Heart right ventricle (tissue), 16 donors: ENCODE data around the gene ADGRA1. TPM values are rescaled to one million over a fixed set of nuclear protein-coding genes. Genes with fewer than 3 reads are reported as not detected.

Experiments used
- ATAC-seq, 8 donors: fragments of 200-7000 bp; cut with Tn5 transposase; one replicate each; pipeline ENCODE4 v1.9.1; 2020; ENCODE audit warnings: mild to moderate bottlenecking in 8 of 8, moderate library complexity in 8 of 8, moderate number of reproducible peaks in 1 of 8
- DNase-seq, 2 donors: peaks; one replicate each; pipeline ENCODE4 v3.0.0-alpha.2; 2020
- H3K27ac ChIP-seq, 10 donors: fragments of 200-600 bp; sonication (generic) in 2 of 10; one replicate each; pipeline versions ENCODE4 v1.5.0 to v1.8.0; 2020 to 2022; ENCODE audit warnings: mild to moderate bottlenecking in 3 of 10
- H3K27me3 ChIP-seq, 7 donors: fragments of 200-600 bp; one replicate each; pipeline ENCODE4 v1.8.0; 2021 to 2022; ENCODE audit warnings: mild to moderate bottlenecking in 2 of 7
- H3K36me3 ChIP-seq, 9 donors: fragments of 200-600 bp; sonication (generic) in 1 of 9; one replicate each; pipeline versions ENCODE4 v1.5.0 to v1.8.0; 2020 to 2022; ENCODE audit warnings: mild to moderate bottlenecking in 2 of 9
- H3K4me1 ChIP-seq, 9 donors: fragments of 200-600 bp; sonication (generic) in 1 of 9; one replicate each; pipeline versions ENCODE4 v1.5.0 to v1.8.0; 2020 to 2022; ENCODE audit warnings: mild to moderate bottlenecking in 4 of 9
- H3K4me3 ChIP-seq, 10 donors: fragments of 200-600 bp; sonication (generic) in 2 of 10; one replicate each; pipeline versions ENCODE4 v1.5.0 to v1.8.0; 2020 to 2022; ENCODE audit warnings: mild to moderate bottlenecking in 7 of 10, moderate library complexity in 2 of 10
- H3K9me3 ChIP-seq, 11 donors: fragments of 200-600 bp in 10 of 11; sonication (generic) in 2 of 11; one replicate each; pipeline versions ENCODE4 v1.5.0 to v1.8.0; 2013 to 2022; ENCODE audit warnings: mild to moderate bottlenecking in 2 of 11, control low read depth in 1 of 11, moderate library complexity in 1 of 11
- CTCF ChIP-seq, 9 donors: fragments of 200-600 bp; sonication (generic) in 2 of 9; IDR thresholded peaks; one replicate each; pipeline versions ENCODE4 v1.5.0 to v1.8.0; 2021 to 2022; ENCODE audit warnings: antibody characterized with exemption in 9 of 9, mild to moderate bottlenecking in 5 of 9, moderate library complexity in 1 of 9
- WGBS, 2 donors: extraction: QIAGEN DNeasy Blood & Tissue Kit; methylation state at CpG; one replicate each; pipeline ENCODE4 v1.1.7; 2013; ENCODE audit warnings: inconsistent platforms in 1 of 2; 5-methylcytosine and 5-hydroxymethylcytosine counted together
- intact Hi-C, 10 donors: fragments of 100-400 bp; cut with DNase I; formaldehyde crosslinking; loops; one replicate each; pipeline versions ENCODE4 v1.11.1 to v1.14.2; 2022
- polyA plus RNA-seq, 2 donors: library from polyadenylated mRNA; stranded (reverse); fragments of 200-250 nt; gene quantifications; one replicate each; pipeline ENCODE4 v1.2.3, GENCODE V29; 2013
- total RNA-seq, 10 donors: library from RNA; stranded (reverse); fragmentation: NEBNext Ultra II Directional in 3 of 10; extraction: Animal tissue kit (Norgen Biotek cat#: 25700) in 3 of 10; gene quantifications; one replicate each; pipeline versions ENCODE4 v1.2.1 to v1.2.4, GENCODE V29; 2021 to 2023
- donor health status: Arrhythmogenic right ventricular cardiomyopathy.
- donor health status: ischemic (EF 13 %, LVEDD 7.1; RV severe dilation, severe dysfunction).
- donor health status: healthy with polysubstance abuse.
- donor health status: DM: no; HTN: yes; CAD: no.
- donor health status: DM: no; HTN: no; CAD: no.
- donor health status: ischemic (EF 25% LVEDD 6.9; RV normal size, moderate dysfunction).
- donor health status: ischemic (EF 25% LVEDD 5.7; RV mildly dilated, moderate dysfunction).
- donor health status: healthy.
- donor health status: DM: yes; HTN: yes; CAD: no.
- donor health status: Ischemic cardiomyopathy.
- donor health status: ischemic (EF 35%, LVEDD 5.7; RV mildly dilated, moderate dysfunction).
- donor health status: nonischemic (EF 11% LVEDD 7.7; RV severe dilation, severe dysfunction).
- donor health status: DM: yes; HTN: yes; CAD: no.
- donor health status: PGD.
- donor health status: ischemic (EF 29% LVEDD 5.4; RV normal size, mild dysfunction).
- donor health status: nonischemic (EF 23%, LVEDD 6.1; RV moderate dilation, normal function).

Gene ADGRA1
- total and polyA plus RNA-seq, 12 donors: under 0.01 to 0.21 (median 0.11) TPM; not detected in 6

- Histone ChIP-seq H3K9me3 (peaks cover 0 to 14% (median 0%) of the 10 kb centered on the region in 11 donors), H3K27ac (no peak overlapping the region), H3K4me1 (peaks cover 0 to 21% (median 0%) of the 10 kb centered on the region in 9 donors), H3K27me3 (peaks cover 0 to 13% (median 0%) of the 10 kb centered on the region in 7 donors), H3K36me3 (no peaks in the 10 kb centered on the region), H3K4me3 (no peak overlapping the region)
- intact Hi-C loops: no loop called here
- TF ChIP-seq CTCF (IDR thresholded peaks at IDR 0.05): no peak
- 86 to 89% methylated on average over 12 of the region's 12 CpGs for WGBS, 2 donors
- DNase-seq (no peak), ATAC-seq (no peak)
Measured at GRCh38 chr10:133113847-133114246, 26.1 kb downstream of the ADGRA1 start.

- 86 to 89% methylated on average over 18 of the region's 18 CpGs for WGBS, 2 donors
- no peak for DNase-seq
- H3K4me3 ChIP-seq: no peak overlapping the region
Measured at GRCh38 chr10:133114251-133114650, 26.5 kb downstream of the ADGRA1 start.

GRCh38 chr10:133114726-133115452 lies 27.2 kb downstream of the ADGRA1 start:
- Histone ChIP-seq H3K27me3 (peaks cover 0 to 13% (median 0%) of the 10 kb centered on the region in 7 donors), H3K36me3 (no peaks in the 10 kb centered on the region), H3K4me1 (peaks cover 0 to 16% (median 0%) of the 10 kb centered on the region in 9 donors), H3K27ac (no peak overlapping the region), H3K4me3 (no peak overlapping the region), H3K9me3 (peaks cover 0 to 17% (median 8%) of the 10 kb centered on the region in 11 donors)
- no peak for ATAC-seq
- TF ChIP-seq CTCF (IDR thresholded peaks at IDR 0.05): no peak
- intact Hi-C loops: no loop called here
- 86% methylated on average over 33 of the region's 33 CpGs for WGBS, 2 donors
- no peak for DNase-seq

More at GRCh38 chr10:133114251-133114650, 26.5 kb downstream of the ADGRA1 start:
- no peaks in the 10 kb centered on the region for H3K36me3 ChIP-seq
- ATAC-seq: no peak
- intact Hi-C loops: no loop called here
- peaks cover 0 to 11% (median 2%) of the 10 kb centered on the region in 11 donors for H3K9me3 ChIP-seq
- TF ChIP-seq CTCF (IDR thresholded peaks at IDR 0.05): no peak
- peaks cover 0 to 13% (median 0%) of the 10 kb centered on the region in 7 donors for H3K27me3 ChIP-seq
- peaks cover 0 to 21% (median 0%) of the 10 kb centered on the region in 9 donors for H3K4me1 ChIP-seq
- no peak overlapping the region for H3K27ac ChIP-seq

GRCh38 chr10:133115453-133115842 lies 27.7 kb downstream of the ADGRA1 start:
- intact Hi-C loops: no loop called here
- no peak for TF ChIP-seq CTCF (IDR thresholded peaks at IDR 0.05)
- no peak for DNase-seq
- Histone ChIP-seq H3K4me3 (no peak overlapping the region), H3K4me1 (peaks cover 0 to 10% (median 0%) of the 10 kb centered on the region in 9 donors), H3K27ac (no peak overlapping the region), H3K9me3 (peaks cover 0 to 19% (median 8%) of the 10 kb centered on the region in 11 donors), H3K27me3 (peaks cover 0 to 13% (median 0%) of the 10 kb centered on the region in 7 donors), H3K36me3 (no peaks in the 10 kb centered on the region)
- ATAC-seq: no peak
- WGBS, 2 donors: 77 to 82% methylated on average over 13 of the region's 13 CpGs
